Stimulated activated CD8-positive, alpha-beta memory T cell treated with anti-CD3 and anti-CD28 coated beads, Interleukin-4, amount 100 ng/mL, for 48 hours (primary cell): Measurements from ENCODE around the gene CLEC3A.
"Not testable (repeated sequence)": the region's sequence is repeated elsewhere in the genome, so short reads cannot be mapped to it uniquely, and the experiment has no call there.

Experiments
- DNase-seq: peaks from one replicate; pipeline ENCODE4 v3.0.0-alpha.2; 2020

The CLEC3A gene, protein sequence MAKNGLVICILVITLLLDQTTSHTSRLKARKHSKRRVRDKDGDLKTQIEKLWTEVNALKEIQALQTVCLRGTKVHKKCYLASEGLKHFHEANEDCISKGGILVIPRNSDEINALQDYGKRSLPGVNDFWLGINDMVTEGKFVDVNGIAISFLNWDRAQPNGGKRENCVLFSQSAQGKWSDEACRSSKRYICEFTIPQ

GRCh38 chr16:78022347-78023060 is at the start of gene CLEC3A:
Gene CLEC3A (plus strand): TSS chr16:78022548. CDS start chr16:78022627, 79 bp downstream.
- DNase-seq, result no peak

DNA sequence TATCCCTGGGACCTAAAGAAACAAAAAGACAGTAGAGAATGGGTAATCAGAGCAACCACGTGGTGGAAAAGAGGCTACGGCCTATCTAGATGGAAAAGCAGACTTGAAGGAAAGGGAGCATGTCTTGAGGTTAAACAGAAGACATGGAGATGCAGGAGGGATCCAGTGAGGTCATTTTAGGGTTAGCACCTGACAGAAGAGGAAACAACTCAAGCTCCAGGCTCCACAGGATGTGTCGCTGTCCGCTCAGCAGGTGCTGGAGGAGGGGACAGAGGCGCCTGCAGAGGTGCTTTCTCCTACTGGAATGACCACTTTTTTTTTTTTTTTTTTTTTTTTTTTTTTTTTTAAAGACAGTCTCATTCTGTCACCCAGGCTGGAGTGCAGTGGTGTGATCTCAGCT is 47.5 kb upstream of the CLEC3A start:
- DNase-seq, result no peak

DNA sequence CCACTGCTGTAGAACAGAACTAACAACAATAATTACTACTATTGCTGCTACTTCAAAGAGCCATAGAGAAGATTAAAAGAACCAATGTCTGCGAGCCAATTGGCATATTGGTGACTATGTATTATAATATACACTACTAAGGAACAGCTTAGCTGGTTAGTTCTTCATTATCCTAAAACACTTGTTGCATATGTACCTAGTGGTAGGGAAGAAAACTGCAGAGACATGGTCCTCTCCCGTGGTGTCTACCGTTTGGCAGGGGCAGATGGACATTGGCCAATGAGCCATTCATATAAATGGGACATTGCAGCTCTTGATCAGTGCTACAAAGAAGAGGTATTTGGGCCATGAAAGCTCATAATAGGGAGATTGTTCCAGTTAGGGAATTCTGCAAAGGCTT is 46.4 kb upstream of the CLEC3A start:
- no peak for DNase-seq

GRCh38 chr16:77977339-77977738 is 45.0 kb upstream of the CLEC3A start:
- no peak for DNase-seq

DNA sequence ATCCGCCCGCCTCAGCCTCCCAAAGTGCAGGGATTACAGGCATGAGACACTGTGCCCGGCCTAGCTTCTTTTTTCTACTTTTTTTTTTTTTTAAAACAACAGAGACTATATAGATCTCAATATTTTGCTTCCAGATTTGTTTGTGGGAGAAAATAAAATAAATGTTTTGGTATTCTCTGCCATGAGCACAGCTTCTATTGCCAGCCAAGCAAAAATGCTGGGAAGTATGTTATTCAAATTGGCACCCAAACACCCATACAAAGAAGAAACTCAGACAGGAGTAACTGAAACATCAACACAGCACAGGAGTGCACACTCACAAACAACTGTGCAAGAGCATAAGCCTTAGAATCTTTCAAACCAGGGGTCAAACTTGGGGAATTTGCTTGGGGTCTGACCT is 37.2 kb upstream of the CLEC3A start:
- no peak for DNase-seq

DNA sequence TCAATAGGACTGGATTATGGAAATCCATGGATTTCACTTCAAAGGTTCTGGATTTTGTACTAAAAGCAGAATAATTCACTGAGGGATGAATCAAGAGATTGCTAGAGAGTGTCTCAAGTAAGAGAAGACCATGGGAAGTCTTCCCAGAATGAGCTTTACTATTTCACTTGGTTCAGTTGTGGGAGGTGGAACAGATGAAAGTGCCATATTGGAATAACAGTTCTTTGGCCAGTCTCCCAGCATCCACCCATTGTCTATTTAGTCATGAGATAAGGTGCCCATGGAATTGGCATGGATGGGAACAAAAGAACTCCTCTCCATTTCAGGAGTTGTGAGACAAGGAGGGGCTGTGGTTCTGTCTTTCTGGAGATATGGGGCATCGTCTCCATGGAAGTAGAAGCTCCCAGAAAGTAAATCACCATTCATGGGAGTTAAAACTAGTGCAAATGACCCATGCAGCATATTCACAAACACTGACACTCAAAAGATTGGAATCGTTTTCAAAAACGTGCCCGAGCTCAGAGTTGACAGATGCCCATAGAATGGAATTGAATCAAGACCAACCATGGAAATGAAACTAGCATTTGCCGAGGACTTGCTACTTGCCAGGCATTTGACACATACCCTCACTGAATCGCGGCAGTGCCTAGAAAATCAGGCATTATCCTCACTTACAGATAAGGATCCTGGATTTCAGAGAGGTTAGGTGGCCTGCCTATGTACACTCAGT is 36.2 kb upstream of the CLEC3A start:
- no peak for DNase-seq

GRCh38 chr16:77987810-77988209 is 34.5 kb upstream of the CLEC3A start:
- no peak for DNase-seq

DNA sequence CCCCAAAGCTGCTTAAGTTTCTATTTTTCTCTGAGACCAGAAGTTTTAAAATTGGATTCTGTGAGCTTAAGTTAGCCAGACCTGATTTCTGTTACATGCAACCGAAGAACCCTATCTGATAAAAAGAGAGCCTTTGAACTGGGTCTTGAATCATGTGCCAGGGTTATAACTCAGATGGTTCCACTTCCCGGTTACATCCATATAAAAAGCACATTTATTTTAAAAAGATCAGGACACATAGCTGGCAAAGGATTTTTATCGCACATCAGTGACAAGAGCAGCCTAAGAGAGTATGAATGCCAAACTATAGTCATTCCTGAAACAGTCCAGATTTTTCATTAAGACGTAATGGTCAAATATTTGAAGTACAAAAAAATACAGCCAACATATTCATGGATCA is 32.5 kb upstream of the CLEC3A start:
- no peak for DNase-seq

DNA sequence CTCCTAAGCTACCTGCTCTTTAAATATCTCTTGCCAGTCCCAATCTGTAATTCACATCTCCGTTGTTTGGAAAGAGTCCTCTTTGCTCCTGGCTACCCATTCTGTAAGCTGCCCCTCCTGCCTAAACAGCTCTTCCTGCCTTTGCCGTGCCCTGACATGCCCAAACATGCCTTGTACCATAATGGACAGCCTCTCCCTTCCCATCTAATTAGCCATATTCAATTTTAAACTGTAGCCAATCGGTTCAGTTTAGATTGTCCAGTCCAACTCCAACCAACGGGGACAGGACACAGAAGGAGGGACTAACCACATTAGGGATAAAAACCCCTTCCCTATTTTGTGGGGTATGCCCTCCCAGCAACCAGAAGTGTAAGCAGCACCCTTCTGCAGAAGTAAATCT is 30.6 kb upstream of the CLEC3A start:
- DNase-seq, result no peak

DNA sequence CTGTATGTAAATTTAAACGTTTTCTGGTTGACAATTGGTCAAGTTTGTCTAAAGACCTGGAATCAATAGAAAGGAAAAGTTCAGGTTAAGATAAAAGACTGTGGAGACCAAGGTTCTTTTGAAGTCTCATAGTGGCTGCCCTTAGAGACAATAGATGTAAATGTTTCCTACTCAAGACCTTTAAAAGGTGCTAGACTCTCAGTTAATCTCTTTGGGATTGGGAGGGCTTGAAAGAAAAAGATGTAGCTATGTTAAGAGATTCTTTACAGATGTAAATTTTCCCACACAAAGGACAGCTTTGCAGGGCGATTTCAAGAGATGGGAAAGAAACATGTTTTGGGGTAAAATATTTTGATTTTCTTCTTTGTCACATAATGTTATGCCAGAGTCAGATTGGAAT is 30.0 kb upstream of the CLEC3A start:
- not testable (repeated sequence) for DNase-seq

GRCh38 chr16:77993111-77993985 is 29.0 kb upstream of the CLEC3A start:
- DNase-seq, result no peak

DNA sequence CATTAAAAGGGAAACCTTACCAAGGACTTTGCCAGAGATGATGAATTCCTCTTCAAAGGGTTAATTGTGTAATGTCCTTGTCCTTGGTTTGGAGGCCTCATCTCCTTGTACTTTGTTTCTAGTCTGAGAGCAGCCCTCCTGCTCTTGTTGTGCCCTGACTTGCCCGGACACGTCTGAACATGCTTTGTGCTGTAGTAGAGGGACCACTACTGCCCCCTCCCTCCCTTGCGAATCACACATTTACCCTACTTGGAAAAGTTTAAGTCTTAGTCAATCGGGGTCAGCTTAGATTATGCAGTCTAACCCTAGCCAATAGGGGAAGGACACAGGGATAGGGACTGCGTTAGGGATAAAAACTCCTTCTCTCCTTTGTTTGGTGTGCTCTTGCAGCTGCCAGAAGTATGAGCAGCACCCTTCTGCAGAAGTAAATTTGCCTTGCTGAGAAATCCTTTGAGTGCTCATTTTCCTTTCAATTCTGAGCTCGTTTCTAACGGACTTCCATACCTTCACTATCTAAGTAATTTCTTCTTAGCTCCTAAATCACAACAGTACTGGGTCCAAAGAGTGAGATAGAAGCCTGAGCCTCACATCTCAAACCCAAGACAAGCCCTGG is 26.4 kb upstream of the CLEC3A start:
- no peak for DNase-seq

- DNase-seq, result no peak
These were observed 23.9 kb upstream of the CLEC3A start for GRCh38 chr16:77998350-77999023.

- DNase-seq, result no peak
These were observed 20.8 kb upstream of the CLEC3A start for GRCh38 chr16:78001451-78002025.

- peak; percentile 88 for DNase-seq
These were observed 19.3 kb upstream of the CLEC3A start for GRCh38 chr16:78002915-78003538.

DNA sequence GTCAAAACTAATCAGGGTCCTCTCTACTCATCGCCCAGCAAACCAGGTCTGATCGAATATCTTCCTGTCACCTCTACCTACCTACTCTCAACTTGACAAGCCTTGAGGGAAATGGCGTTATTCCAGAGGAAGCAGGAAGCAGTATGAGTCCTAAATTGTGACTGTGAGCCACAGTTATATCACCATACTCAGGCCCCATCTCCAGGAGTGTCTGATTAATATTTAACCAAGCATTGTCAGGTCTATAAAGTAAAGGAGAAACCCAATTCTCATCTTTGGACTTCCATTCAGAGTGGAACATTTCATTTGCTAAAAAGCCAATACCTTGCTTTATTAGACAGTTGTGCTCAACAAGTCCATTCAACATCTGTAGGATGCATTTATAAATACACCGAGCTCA is 17.8 kb upstream of the CLEC3A start:
- DNase-seq, result no peak

DNA sequence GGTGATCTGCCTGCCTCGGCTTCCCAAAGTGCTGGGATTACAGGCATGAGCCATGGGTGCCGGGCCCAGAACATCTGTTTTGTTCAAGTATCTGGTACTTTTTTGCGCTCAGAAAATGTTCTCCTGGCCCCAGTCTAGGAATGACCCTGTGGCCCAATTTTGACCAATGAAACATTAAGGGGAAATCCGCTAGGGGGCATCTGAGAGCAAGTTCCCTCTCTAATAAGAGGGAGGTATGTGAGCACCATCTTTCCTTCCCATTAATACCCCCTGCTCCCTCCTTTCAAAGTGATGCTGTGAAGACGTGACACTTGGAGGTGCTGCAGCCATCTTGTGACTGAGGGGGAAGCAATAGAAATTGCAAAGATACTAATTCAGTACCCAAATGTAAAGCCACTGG is 16.5 kb upstream of the CLEC3A start:
- DNase-seq, result peak; percentile 24

DNA sequence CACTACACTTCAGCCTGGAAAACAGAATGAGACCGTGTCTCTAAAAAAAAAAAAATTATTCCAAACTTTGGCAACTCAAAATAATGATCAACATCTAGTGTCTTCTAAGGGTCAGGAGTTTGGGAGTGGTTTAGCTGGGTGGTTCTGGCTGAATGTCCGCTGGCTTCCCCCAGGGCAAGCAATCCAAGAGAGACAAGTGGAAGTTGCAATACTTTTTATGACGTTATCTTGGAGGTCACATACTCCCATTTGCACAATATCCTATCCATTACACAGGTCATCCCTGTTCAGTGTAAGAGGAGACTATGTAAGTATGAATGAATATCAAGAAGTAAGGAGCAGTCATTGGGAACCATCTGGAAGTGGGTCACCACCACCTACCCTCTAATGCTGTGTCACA is 15.2 kb upstream of the CLEC3A start:
- DNase-seq, result no peak

GRCh38 chr16:78024159-78024558 is 1.8 kb downstream of the CLEC3A start:
- no peak for DNase-seq

DNA sequence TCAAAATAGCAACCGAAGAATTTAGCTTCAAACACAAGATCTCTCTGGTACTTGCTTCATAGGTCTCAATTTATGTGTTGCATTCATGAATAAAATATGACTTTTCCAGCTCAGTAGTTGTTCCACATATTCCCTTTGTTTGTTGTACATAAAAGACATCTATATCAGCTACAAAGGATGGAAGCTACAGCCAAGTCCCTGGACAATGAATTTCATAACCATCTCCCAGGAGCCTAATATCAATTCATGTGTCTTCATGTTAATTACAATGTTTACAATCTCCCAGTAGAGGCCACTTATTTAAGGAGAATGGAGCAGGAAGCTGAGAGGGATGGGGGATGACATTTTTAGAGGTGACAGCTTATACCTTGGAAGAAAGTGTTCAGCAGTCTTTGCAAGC is 3.3 kb downstream of the CLEC3A start:
- no peak for DNase-seq

DNA sequence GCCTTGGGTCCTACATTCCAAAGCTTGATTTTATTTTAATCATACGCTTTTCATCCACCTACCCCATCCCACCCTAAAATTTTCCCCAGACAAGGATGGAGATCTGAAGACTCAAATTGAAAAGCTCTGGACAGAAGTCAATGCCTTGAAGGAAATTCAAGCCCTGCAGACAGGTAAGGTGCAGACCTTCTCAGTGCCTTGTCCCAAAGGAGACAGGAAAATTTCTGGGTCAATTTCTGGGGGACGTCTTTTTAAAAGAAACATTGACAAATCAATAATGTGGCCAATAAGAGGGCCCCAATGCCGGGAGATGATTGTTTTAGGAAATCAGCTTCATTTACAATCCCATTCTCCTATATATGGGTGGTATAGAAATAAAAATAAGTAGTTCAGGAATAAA is 5.7 kb downstream of the CLEC3A start:
- DNase-seq, result no peak
